Hepatic stellate cell (primary cell): ENCODE measurements around the gene HSPG2.
"Not testable (repeated sequence)": the region's sequence is repeated elsewhere in the genome, so short reads cannot be mapped to it uniquely, and the experiment has no call there.

Source experiments
- DNase-seq: peaks from one replicate; pipeline ENCODE4 v3.0.0; 2011; ENCODE audit warnings: low spot score

The HSPG2 gene

GRCh38 chr1:21955501-21956281 lies 18.6 kb upstream of the HSPG2 start:
- no peak for DNase-seq

- DNase-seq, result no peak
Observed at GRCh38 chr1:21955058-21955457, 17.9 kb upstream of the HSPG2 start.

- no peak for DNase-seq
Observed at GRCh38 chr1:21952786-21953520, 15.8 kb upstream of the HSPG2 start.

- no peak for DNase-seq
Observed at GRCh38 chr1:21951226-21951870, 14.2 kb upstream of the HSPG2 start.

- no peak for DNase-seq
Observed at GRCh38 chr1:21950734-21951133, 13.6 kb upstream of the HSPG2 start.

GRCh38 chr1:21946836-21947587 lies 9.9 kb upstream of the HSPG2 start:
- no peak for DNase-seq

- DNase-seq, result no peak
Observed at GRCh38 chr1:21944733-21945073, 7.6 kb upstream of the HSPG2 start.

- DNase-seq, result not testable (repeated sequence)
Observed at GRCh38 chr1:21942959-21943640, 6.0 kb upstream of the HSPG2 start.

- no peak for DNase-seq
Observed at GRCh38 chr1:21942464-21942863, 5.4 kb upstream of the HSPG2 start.

- no peak for DNase-seq
Observed at GRCh38 chr1:21941370-21941769, 4.3 kb upstream of the HSPG2 start.

- DNase-seq, result no peak
Observed at GRCh38 chr1:21940492-21940891, 3.4 kb upstream of the HSPG2 start.

- peak; percentile 83 for DNase-seq
Observed at GRCh38 chr1:21939650-21940374, 2.7 kb upstream of the HSPG2 start.

GRCh38 chr1:21938732-21939538 lies 1.8 kb upstream of the HSPG2 start:
- DNase-seq, result no peak

GRCh38 chr1:21937372-21938121 lies 437 bp upstream of the HSPG2 start:
- DNase-seq, result peak; percentile 85

GRCh38 chr1:21936366-21937031 lies 611 bp downstream of the HSPG2 start:
- no peak for DNase-seq

- DNase-seq, result no peak
Observed at GRCh38 chr1:21935891-21936365, 1.2 kb downstream of the HSPG2 start.

GRCh38 chr1:21935393-21935804 lies 1.7 kb downstream of the HSPG2 start:
- DNase-seq, result no peak

- no peak for DNase-seq
Observed at GRCh38 chr1:21933397-21934248, 3.5 kb downstream of the HSPG2 start.
